GM23338 (cell line): ENCODE data around the gene LCP2.

Source experiments
- EZH2 ChIP-seq: fragments of 200-600 bp; sonication (generic); IDR thresholded peaks from one replicate; pipeline ENCODE4 v1.8.0; 2017; ENCODE audit warnings: antibody characterized with exemption, mild to moderate bottlenecking, low read depth; ENCODE audit not compliant: unreplicated experiment
- POLR2AphosphoS5 ChIP-seq: IDR thresholded peaks from 2 replicates; pipeline ENCODE4 v1.6.1; 2016; ENCODE audit warnings: antibody characterized with exemption, low read depth

GRCh38 chr5:170226129-170226615 is 71.4 kb downstream of the LCP2 start:
- TF ChIP-seq POLR2AphosphoS5 (no peak), EZH2 (no peak)
